Upper lobe of left lung (tissue), 6 donors: ENCODE data around the gene TGM2. TPM values are rescaled to one million over a fixed set of nuclear protein-coding genes. Genes with fewer than 3 reads are reported as not detected.

Experiments used
- ATAC-seq, 2 donors: fragments of 200-7000 bp; cut with Tn5 transposase; one replicate each; pipeline ENCODE4 v1.9.1; 2022; ENCODE audit warnings: mild to moderate bottlenecking in 2 of 2, moderate library complexity in 2 of 2; ENCODE audit not compliant: low FRiP score in 2 of 2
- DNase-seq, 2 donors: peaks; one replicate each; pipeline ENCODE4 v3.0.0-alpha.2; 2019 to 2020
- H3K27ac ChIP-seq, 4 donors: fragments of 200-600 bp; sonication (generic); one replicate each; pipeline ENCODE4 v1.5.1; 2016 to 2019
- H3K27me3 ChIP-seq, 4 donors: fragments of 200-600 bp; sonication (generic); one replicate each; pipeline ENCODE4 v1.5.1; 2017 to 2019
- H3K36me3 ChIP-seq, 4 donors: fragments of 200-600 bp; sonication (generic); one replicate each; pipeline ENCODE4 v1.5.1; 2016 to 2019
- H3K4me1 ChIP-seq, 4 donors: fragments of 200-600 bp; sonication (generic); one replicate each; pipeline ENCODE4 v1.5.1; 2018 to 2019
- H3K4me3 ChIP-seq, 4 donors: fragments of 200-600 bp; sonication (generic); one replicate each; pipeline ENCODE4 v1.5.1; 2017 to 2019; ENCODE audit warnings: mild to moderate bottlenecking in 2 of 4, moderate library complexity in 1 of 4
- H3K9me3 ChIP-seq, 4 donors: fragments of 200-600 bp; sonication (generic); one replicate each; pipeline ENCODE4 v1.5.1; 2018 to 2019
- CTCF ChIP-seq, 6 experiments: fragments of 450-650 bp in 4 of 6; fragments of 200-600 bp in 2 of 6; sonication (generic) in 2 of 6; IDR thresholded peaks; one replicate each; pipeline ENCODE4 v1.5.1; 2016 to 2019; ENCODE audit warnings: antibody characterized with exemption in 6 of 6
- EP300 ChIP-seq, 4 donors: sonication (generic); formaldehyde crosslinking; IDR thresholded peaks; one replicate each; pipeline ENCODE4 v1.5.1; 2017; ENCODE audit warnings: antibody characterized with exemption in 4 of 4, control low read depth in 2 of 4
- POLR2A ChIP-seq, 4 donors: fragments of 450-650 bp; IDR thresholded peaks; one replicate each; pipeline ENCODE4 v1.5.1; 2016 to 2017; ENCODE audit warnings: antibody characterized with exemption in 4 of 4, mild to moderate bottlenecking in 2 of 4
- POLR2AphosphoS5 ChIP-seq, 2 donors: sonication (generic); formaldehyde crosslinking; IDR thresholded peaks; one replicate each; pipeline ENCODE4 v1.5.1; 2017; ENCODE audit warnings: antibody characterized with exemption in 2 of 2
- WGBS, 2 donors: methylation state at CpG; one replicate each; pipeline ENCODE4 v1.1.5; 2017 to 2018; 5-methylcytosine and 5-hydroxymethylcytosine counted together
- total RNA-seq, 6 donors: library from RNA; depleted of rRNA in 4 of 6; stranded (reverse); fragments of >200 nt in 4 of 6; gene quantifications; one replicate each; pipeline versions ENCODE4 v1.1.0 to v1.2.1, GENCODE V29; 2016 to 2021
- donor health status: DM: no; HTN: no; CAD: no; lungs with moderate emphysema.
- donor health status: DM: no; HTN: yes; CAD: no; lungs with severe emphysema.

The TGM2 gene
- total RNA-seq, 6 donors from 2014 or later = 98.7 to 469 (median 290) TPM

GRCh38 chr20:38135271-38135650 lies 29.8 kb downstream of the TGM2 start:
- no peaks in the 10 kb centered on the region for H3K9me3 ChIP-seq
- peaks cover 0 to 91% (median 42%) of the 10 kb centered on the region in 4 donors for H3K36me3 ChIP-seq
- no peak overlapping the region for H3K4me3 ChIP-seq
- DNase-seq (no peak), ATAC-seq (no peak)
- H3K27me3 ChIP-seq = no peaks in the 10 kb centered on the region
- TF ChIP-seq POLR2A (IDR thresholded peaks at IDR 0.05) (no peak), POLR2AphosphoS5 (IDR thresholded peaks at IDR 0.05) (no peak)
- H3K4me1 ChIP-seq = peaks cover 30 to 52% (median 41%) of the 10 kb centered on the region in 4 donors
- 69 to 75% methylated on average over 4 to 7 of the region's 7 CpGs for WGBS, 2 donors
- peak overlapping the region; percentile 62 to 78 (median 73) for H3K27ac ChIP-seq

- Histone ChIP-seq H3K4me1 (peaks cover 28 to 46% (median 36%) of the 10 kb centered on the region in 4 donors), H3K27me3 (no peaks in the 10 kb centered on the region), H3K36me3 (peaks cover 0 to 91% (median 47%) of the 10 kb centered on the region in 4 donors), H3K27ac (peak overlapping the region; percentile 62 to 78 (median 73)), H3K4me3 (no peak overlapping the region), H3K9me3 (no peaks in the 10 kb centered on the region)
- TF ChIP-seq CTCF (IDR thresholded peaks at IDR 0.05) = no peak
- no peak for TF ChIP-seq POLR2AphosphoS5 (IDR thresholded peaks at IDR 0.05)
- TF ChIP-seq EP300 (IDR thresholded peaks at IDR 0.05) = peak in 1 of 4 donors; percentile 65
- TF ChIP-seq POLR2A (IDR thresholded peaks at IDR 0.05) = no peak
- DNase-seq = no peak
- no peak for ATAC-seq
- 26 to 31% methylated on average over 7 to 9 of the region's 9 CpGs for WGBS, 2 donors
These were observed 30.4 kb downstream of the TGM2 start for GRCh38 chr20:38134427-38135270.

- peaks cover 28 to 39% (median 31%) of the 10 kb centered on the region in 4 donors for H3K4me1 ChIP-seq
- H3K27me3 ChIP-seq = no peaks in the 10 kb centered on the region
- DNase-seq (no peak), ATAC-seq (no peak)
- H3K36me3 ChIP-seq = peaks cover 0 to 91% (median 47%) of the 10 kb centered on the region in 4 donors
- H3K4me3 ChIP-seq = no peak overlapping the region
- 83 to 85% methylated on average over 8 to 10 of the region's 10 CpGs for WGBS, 2 donors
- TF ChIP-seq CTCF (IDR thresholded peaks at IDR 0.05) (no peak), POLR2A (IDR thresholded peaks at IDR 0.05) (no peak), EP300 (IDR thresholded peaks at IDR 0.05) (no peak), POLR2AphosphoS5 (IDR thresholded peaks at IDR 0.05) (no peak)
- peak overlapping the region; percentile 50 to 78 (median 69) for H3K27ac ChIP-seq
- H3K9me3 ChIP-seq = no peaks in the 10 kb centered on the region
These were observed 31.2 kb downstream of the TGM2 start for GRCh38 chr20:38133680-38134426.

- ATAC-seq (no peak), DNase-seq (no peak)
- WGBS, 2 donors = 77 to 80% methylated on average over 10 to 11 of the region's 11 CpGs
- Histone ChIP-seq H3K4me3 (no peak overlapping the region), H3K27me3 (no peaks in the 10 kb centered on the region), H3K4me1 (peaks cover 29 to 36% (median 30%) of the 10 kb centered on the region in 4 donors), H3K9me3 (no peaks in the 10 kb centered on the region), H3K36me3 (peaks cover 0 to 89% (median 41%) of the 10 kb centered on the region in 4 donors), H3K27ac (peak overlapping the region in 2 of 4 donors; percentile 76 to 78)
- TF ChIP-seq POLR2A (IDR thresholded peaks at IDR 0.05) (no peak), EP300 (IDR thresholded peaks at IDR 0.05) (no peak), CTCF (IDR thresholded peaks at IDR 0.05) (no peak), POLR2AphosphoS5 (IDR thresholded peaks at IDR 0.05) (no peak)
These were observed 32.1 kb downstream of the TGM2 start for GRCh38 chr20:38132910-38133501.
